DMS79 treated with DMSO at 0.1 percent for 48 hours (cell line): ENCODE measurements around the gene SP9.

Source experiments
- DNase-seq: peaks from one replicate; lab custom pipeline; 2025; lab: John Stamatoyannopoulos, UW

SP9 gene

DNA sequence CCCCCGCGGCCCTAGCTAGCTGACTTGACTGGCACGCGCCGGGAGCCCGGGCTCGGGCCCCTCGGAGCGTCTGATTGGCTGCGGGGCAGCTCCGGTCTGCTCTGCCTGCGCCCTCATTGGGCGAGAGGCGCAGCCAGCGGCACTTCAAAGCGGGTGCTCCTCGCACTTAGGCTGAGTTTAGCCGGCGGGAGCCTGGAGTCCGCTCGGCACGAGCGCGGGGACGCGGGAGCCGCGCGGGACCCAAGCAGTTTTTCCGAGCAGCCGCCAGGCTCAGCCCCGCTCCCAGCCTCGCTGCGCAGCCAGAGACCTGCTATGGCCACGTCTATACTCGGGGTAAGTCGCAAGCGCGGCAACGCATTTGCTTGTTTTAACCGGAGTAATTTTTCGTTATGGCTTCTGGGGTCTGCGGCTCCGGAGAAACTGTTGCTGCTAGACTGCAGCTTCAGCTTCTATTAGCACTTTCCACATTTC lies at the start of gene SP9:
SP9 (plus strand) TSS at position 174 of the 471 bp plus-strand sequence; CDS start at position 313, 139 bp downstream.
- DNase-seq, result peak; percentile 53

DNA sequence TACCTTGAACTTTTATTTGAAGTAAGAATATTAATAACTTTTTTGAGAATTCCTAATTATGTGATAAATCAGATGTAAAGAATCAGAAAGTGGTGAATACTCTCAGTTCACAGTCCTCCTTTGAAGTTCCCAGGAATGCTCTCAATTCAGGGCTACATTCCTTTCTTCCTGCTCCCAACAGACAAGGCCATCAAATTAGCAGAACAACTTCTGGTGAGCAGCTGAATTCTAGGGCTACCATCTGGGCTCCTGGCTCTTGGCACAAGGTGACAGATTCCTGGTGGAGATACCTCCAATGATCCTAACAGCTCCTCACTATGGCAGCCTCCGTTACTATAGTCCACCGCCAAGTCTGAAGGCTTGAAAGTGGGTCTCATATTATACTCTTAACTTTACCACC lies 48.6 kb upstream of the SP9 start:
- DNase-seq, result no peak

DNA sequence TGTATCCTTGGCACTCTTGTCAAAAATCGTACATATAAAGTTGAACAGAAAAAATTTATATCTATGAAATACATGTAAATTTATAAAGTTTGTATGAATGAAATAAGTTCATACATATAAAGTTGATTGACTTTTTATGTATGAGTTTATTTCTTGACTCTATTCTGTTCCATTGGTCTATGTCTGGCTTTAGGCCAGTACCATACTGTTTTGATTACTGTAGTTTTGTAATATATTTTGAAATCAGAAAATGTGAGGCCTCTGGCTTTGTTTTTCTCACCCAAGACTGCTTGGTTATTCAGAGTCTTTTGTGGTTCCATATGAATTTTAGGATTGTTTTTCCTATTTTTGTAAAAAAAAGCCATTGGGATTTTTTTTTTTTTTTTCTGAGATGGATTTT lies 41.8 kb upstream of the SP9 start:
- DNase-seq, result no peak

DNA sequence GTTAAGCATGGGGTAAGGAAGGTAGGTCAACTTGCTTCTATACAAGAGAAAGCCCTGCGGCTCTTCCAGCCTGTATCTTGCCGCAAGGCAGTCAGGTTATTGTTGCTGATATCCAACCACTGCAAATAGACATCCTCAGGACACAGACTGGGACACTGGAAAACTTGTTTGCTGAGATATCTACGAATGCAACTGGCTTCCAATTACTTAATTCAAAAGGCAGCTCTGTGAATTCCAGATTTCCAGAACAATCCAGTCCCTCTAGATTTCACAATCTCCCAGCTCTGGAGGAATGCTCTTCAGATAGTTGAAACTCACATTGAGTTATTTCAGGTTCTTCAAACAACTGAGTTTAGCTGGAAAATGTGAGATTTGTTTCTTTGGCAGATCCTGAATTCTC lies 34.6 kb upstream of the SP9 start:
- DNase-seq, result no peak

DNA sequence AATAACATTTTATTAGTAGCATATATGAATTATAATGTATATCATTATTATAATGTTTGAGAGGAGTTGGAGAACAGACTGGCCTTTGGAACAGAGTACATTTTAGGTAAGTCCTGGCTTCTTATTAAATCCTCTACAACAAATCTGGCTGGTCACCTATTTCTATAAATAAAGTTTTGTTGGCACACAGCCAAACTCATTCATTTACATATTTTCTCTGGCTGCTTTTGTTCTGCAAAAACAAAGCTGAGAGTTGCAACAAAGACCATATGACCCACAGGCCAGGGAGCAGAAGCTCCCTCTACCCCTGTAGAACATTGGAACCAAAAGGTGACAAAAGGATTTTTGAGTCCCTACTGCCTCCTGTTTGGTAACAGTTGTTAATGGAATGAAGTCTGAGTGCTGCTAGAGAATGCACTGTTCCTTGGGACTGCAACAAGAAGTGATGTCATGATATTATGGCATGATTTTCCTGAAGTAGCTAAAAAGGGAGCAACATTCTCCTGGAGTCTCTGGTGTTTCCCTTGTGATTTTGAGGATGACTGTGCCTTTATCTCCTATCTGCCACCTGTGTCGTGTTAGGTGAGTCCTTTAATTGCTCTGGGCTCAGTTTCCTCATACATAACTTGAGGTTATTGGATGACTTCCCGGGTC lies 22.0 kb upstream of the SP9 start:
- no peak for DNase-seq

DNA sequence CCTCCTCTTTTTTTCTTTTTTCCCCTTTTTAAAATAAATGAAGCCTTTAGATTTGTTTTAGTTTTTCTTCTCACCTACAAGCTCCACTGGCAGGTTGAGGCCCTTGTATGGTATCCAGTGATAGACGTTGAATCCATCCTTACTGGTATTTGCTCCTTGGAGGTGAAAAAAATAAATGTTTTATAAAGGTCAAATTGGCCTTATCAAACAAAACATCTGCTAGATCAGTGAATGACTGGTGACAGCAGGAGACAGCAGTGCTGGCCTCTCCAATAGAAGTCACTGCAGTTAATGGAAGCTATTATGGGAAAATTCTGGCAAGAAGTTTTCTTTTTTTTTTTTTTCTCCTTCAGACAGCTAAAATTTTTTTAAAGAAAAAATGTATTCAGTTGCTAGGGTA lies 12.6 kb upstream of the SP9 start:
- DNase-seq, result no peak

DNA sequence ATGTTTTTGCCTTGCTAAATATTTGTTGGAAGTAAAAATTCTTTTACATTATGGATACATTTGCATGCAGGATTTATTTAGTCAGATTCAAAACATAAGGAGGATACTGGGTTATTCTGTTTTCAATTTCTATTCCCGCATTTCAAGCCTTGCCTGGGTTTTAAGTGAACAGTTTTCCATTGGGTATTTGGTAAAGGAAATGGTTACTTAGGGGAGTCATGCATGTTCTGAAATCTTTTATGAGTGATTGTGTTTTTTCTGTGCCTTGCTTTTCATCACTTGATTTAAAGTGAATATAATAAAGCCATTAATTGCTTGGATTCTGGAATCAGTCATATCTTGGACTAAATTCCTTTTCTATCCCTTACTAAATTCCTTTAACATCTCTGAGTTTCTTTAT lies 12.0 kb upstream of the SP9 start:
- no peak for DNase-seq

DNA sequence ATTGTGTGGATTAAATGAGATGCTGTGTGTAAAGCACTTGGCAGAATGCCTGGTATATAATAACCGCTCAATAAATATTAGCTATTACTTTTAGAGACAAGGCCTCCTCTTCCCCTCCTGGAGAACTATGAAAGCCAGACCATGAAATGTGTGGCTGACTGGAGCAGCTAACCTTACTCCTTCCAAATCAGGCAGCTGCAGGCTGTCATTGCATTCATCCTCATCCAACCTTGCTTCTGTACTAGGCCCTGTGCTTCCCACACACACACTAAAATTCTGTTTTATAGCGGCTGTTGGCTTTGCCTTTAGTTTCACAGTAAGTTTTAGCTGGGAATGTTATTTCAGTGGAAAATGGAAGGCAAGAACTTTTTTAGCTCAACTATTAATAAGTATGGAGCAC lies 10.2 kb upstream of the SP9 start:
- DNase-seq, result no peak

DNA sequence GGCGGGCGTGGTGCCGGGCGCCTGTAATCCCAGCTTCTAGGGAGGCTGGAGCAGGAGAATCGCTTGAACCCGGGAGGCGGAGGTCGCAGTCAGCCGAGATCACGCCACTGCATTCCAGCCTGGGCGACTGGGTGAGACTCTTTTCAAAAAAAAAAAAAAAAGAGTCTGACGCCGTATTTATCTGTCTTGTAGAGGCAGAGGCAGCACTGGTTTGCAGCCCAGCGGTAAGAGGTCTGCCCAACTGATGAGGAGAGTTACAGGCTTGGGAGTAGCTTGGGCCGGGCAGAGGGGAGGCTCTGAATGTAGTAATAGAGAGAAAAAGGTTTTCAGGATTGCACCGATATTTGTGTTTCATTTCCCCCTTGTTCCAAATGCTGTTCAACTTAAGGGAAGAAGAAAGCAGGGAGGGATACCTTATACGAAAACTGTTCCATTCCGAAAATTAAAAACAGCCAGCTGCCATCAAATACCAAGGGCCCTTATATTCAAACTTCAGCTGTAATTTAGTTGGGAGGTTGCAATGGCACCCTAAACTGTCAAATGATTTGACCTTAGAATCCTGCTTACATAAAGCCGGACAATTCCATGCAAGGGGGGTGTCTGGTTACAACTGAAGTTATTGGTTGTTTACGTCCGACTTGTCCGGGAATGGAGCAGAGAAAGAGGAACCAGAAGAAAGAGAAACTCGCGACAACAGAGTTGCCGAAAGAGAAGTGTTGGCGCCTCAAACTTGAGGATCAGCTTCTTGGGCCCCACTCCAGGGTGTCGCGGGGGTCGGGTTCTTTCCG lies 9.2 kb upstream of the SP9 start:
- DNase-seq, result peak; percentile 29

DNA sequence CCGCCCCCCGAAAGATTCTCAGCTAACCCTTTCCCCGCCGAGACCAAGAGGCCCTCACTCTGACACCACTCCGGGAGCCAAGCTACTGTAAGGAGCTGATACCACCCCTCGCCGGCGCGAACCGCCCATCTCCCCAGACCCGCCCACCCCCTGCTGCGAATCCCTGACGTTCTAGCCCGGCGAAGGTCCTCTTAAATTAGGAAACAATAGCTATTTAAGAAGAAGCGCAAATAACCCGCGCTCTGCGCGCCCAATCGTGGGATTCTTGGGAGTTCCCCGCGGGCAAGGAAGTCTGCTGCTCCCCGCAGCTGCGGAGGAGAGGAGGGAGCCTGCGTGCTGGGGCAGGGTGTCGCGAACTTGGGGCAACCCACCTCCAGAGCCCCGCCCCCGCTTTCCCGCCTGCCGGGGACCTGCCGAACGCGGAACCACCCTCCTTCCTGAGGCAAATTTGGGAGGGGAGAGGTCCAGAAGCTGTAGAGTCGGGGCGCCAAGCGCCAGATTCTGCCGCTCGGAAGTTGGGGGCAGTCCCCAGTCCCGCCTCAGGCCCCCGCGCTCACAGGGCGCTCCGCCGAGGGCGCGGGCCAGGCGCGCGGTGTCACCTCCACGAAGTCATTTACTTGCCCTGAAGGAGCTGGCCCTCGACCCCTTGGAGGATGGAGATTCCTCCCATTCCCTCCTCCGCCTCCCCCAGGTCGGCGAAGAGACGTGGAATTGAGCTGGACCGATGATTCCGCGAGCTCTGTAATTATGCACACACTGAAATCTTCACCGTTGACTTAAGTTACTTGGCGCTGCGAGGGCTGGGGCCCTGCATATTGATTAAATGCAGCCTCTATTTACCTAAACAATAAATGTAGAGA lies 8.4 kb upstream of the SP9 start:
- DNase-seq, result peak; percentile 56

DNA sequence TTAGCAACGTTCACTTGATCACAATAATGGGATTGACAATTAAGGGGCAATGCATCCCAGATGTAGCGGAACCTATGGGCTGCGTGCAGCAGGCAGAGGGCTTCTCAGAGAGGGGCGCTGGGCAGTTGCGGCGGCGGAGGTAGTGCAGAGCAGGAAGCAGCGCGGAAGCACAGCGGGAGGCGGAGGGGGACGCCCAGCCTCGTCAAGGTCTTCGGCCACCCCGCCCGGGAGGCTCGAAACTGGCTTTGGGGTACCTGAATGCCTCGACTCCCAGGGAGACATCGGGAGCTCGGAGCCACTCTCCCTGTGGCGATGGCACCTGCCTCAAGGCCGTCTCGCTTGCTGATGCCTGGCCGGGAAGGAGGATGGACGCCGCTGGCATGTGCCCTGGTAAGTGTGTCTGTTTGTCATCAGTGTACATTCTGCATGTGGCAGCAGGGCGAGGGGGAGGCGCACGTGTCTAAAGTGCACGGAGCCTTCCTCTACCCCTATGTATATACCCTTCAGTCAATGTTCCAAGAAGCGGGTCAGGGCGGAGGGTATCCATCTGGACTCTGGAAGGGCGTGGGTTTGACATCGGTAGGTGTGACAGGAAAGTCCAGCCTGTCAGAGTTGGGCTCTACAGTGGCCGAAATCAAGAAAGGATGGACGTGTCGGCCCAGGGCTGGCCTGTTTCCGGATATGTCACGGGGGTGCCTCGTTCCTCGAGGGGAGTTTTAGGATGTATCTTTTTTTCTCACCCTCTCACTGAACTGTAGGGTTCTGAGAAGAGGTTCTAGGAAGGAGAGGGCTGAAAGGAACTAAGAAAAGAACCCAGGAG lies 7.5 kb upstream of the SP9 start:
- peak; percentile 56 for DNase-seq

DNA sequence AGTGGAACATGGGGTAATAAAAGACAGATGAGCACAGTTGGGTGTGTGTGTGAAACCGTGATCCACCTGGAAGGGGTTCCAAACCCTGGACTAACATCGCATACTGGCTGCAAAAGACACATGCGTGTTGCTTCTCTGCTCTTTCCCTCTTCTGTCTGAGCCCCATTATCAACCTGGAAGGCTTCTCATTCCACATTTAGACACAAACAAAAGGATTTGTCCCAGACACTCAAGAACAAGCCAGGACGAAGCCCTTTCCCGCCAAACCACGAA lies 7.0 kb upstream of the SP9 start:
- DNase-seq, result no peak

DNA sequence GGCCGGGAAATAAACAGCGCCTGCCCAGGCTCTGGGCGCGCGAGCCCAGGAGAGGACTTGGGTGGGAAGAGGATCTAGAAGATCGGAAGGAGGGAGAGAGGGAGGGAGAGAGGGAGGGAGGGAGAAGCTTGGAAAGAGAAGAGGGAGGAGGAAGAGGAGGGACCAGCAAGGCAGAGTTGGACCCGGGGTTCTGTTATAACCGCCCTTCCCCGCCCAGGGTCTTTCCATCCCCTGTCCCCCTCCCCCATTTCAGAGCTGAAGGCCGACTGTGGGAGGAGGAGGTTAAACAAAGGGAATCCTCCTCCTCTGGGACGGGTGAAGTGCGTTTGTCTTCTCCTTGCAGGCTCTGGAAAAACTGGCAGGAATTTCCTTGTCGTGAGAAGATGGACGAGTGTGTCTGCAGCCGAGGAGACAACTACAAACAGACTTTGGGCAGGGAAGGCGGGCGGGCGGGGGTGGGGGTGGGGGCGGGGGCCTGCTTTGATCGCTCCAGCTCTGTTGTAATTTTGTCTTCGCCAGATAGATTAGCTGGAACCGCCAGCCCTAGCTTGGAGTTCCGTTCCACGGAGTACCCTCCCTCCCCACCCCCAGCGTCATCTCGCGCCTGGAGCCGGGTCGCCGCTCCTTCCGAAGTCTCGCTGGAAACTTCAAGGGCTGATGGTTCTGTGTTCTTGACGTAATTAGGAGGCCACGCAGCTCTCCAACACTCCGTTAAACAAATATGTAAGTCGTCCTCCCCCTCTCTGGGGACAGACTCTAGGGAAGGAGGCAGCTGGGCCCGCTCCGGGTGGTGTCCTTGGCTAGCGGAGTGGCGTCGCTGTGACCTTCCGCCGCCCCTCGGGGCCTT lies 6.4 kb upstream of the SP9 start:
- DNase-seq, result no peak

DNA sequence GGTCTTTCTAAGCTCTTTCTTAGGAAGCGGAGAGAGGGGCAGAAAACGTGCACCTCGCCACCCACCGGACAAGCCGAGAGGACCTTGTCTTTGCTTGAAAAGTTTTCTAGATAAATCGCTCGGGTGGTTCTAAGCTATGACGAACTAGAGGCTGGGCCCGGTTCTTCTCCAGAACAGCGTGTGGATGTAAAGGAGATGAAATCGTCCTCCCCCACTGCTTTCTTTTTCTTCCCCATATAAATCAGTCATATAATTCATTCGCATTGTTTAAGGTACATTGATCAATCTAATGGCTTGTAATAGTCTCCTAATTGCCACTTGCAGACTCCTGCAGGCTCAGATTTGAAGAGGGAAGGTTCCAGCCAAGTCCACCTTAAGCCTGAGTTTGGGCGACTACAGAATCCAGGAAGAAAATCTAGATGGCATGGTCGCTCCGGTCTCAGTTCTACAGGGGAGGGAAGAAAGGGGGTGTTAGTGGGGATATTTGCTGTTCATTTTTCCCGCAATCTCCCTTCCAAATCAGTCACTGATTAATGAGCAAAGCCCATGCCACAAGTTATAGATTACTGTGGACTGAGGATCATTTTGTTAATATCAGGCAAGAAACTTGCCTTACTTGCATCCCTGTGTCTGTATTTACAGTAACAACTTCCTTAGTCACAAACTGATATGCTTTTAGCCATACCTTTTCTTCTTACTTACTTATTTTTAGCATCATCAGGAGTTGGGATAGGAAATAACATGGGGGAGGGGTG lies 5.6 kb upstream of the SP9 start:
- no peak for DNase-seq

DNA sequence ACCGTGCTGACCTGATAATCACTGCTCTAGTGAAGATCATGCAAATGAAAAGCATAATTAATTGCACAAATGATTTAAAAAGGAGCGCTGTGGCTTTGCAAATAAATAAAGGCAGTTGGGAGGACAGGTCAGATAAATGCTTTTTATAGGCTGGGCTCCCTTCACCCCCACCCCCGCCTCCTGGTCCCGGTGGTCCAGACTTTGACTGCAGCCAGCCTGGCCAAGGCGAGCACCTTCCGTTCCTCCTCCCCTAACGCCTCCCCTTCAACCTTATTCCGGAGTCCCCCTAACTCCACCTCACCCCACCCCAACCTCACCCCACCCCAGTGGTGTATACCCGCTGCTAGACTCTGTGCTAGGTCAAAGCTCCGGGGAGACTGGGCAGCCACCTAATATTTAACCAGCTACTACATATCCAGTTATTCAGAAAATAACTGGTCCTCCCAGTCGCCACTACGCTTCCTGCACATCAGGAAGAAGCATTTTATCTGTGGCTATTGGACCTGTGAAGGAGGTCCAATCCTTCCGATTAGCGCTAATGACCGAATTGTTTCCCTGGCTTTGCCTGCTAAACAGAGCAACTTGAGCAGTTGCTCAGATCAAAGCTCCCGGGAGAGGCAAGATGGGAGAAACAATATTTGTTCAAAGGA lies 3.7 kb upstream of the SP9 start:
- no peak for DNase-seq

DNA sequence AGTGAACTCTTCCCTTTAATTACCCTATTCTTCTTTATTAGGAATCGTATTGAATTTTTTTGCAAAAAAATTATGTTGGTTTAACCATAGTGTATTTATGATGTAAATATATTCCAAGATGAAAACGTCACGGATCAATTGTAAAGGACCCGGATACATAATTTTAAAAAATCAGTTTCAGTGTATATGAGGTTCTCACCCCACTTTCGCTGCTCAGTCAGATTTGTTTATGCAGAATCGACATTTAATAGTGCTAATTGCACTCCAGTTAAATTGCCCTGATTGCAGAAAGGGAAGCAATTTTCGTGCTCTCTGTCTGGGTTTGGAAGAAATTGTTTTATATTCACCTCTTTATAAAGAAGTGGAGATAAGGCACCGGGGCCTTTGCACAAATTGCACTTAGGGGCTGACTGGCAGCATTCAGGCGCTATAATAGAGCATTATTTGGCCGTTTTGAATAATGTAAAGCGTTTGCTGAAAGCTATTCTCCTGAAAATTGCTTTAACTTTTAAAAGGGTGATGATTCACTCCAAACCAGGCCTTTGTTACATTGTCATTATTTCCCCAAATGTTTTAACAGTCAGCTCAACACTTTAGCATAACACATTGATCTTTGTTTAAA lies 3.0 kb upstream of the SP9 start:
- DNase-seq, result no peak

DNA sequence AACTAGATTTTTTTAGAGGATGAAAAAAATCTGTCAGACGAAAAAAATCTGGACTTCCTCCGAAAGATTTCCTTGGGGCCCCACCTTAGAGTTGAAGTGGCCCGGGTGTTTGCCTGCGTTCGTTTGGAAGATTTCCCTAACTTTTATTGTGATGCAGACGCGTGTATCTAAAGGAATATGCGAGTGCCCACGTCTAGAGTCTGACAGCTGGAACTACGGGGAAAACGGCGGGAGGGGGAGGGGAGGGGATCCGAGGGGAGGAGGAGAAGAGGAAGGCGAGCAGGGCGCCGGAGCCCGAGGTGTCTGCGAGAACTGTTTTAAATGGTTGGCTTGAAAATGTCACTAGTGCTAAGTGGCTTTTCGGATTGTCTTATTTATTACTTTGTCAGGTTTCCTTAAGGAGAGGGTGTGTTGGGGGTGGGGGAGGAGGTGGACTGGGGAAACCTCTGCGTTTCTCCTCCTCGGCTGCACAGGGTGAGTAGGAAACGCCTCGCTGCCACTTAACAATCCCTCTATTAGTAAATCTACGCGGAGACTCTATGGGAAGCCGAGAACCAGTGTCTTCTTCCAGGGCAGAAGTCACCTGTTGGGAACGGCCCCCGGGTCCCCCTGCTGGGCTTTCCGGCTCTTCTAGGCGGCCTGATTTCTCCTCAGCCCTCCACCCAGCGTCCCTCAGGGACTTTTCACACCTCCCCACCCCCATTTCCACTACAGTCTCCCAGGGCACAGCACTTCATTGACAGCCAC lies 2.4 kb upstream of the SP9 start:
- DNase-seq, result peak; percentile 57

DNA sequence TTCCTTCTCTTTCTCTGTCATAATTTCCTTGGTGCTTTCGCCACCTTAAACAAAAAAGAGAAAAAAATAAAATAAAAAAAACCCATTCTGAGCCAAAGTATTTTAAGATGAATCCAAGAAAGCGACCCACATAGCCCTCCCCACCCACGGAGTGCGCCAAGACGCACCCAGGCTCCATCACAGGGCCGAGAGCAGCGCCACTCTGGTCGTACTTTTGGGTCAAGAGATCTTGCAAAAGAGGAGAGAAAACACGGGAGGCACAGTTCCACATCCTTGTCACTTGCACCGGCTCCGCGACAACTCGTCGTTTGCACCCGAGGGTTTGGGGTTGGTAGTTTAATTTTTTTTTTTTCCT lies 1.8 kb upstream of the SP9 start:
- DNase-seq, result no peak
